GDM1 (cell line): ENCODE data around the gene AFF1.
"Not testable (repeated sequence)": the region's sequence is repeated elsewhere in the genome, so short reads cannot be mapped to it uniquely, and the experiment has no call there.

Experiments
- DNase-seq: peaks from one replicate; lab custom pipeline; 2025; lab: John Stamatoyannopoulos, UW

Gene AFF1

GRCh38 chr4:87037171-87037570 is 102.4 kb downstream of the AFF1 start:
- DNase-seq, result not testable (repeated sequence)

GRCh38 chr4:87037671-87038334 is 103.0 kb downstream of the AFF1 start:
- no peak for DNase-seq

- no peak for DNase-seq
Observed at GRCh38 chr4:87038837-87039615, 104.2 kb downstream of the AFF1 start.

GRCh38 chr4:87041141-87041540 is 106.3 kb downstream of the AFF1 start:
- DNase-seq, result no peak

- DNase-seq, result no peak
Observed at GRCh38 chr4:87042221-87042620, 107.4 kb downstream of the AFF1 start.

GRCh38 chr4:87042986-87043820 is 108.4 kb downstream of the AFF1 start:
- DNase-seq, result no peak

GRCh38 chr4:87044511-87045233 is 109.9 kb downstream of the AFF1 start:
- DNase-seq, result no peak

- no peak for DNase-seq
Observed at GRCh38 chr4:87045234-87045558, 110.4 kb downstream of the AFF1 start.

GRCh38 chr4:87045659-87046058 is 110.8 kb downstream of the AFF1 start:
- DNase-seq, result no peak

GRCh38 chr4:87046121-87046551 is 111.3 kb downstream of the AFF1 start:
- no peak for DNase-seq

- no peak for DNase-seq
Observed at GRCh38 chr4:87047281-87047798, 112.5 kb downstream of the AFF1 start.

- DNase-seq, result no peak
Observed at GRCh38 chr4:87049508-87049907, 114.7 kb downstream of the AFF1 start.

- DNase-seq, result no peak
Observed at GRCh38 chr4:87050596-87050995, 115.8 kb downstream of the AFF1 start.

- DNase-seq, result no peak
Observed at GRCh38 chr4:87051121-87051713, 116.4 kb downstream of the AFF1 start.

GRCh38 chr4:87052615-87053014 is 117.8 kb downstream of the AFF1 start:
- DNase-seq, result no peak

GRCh38 chr4:87053176-87053658 is 118.4 kb downstream of the AFF1 start:
- no peak for DNase-seq

GRCh38 chr4:87053802-87054767 is 119.3 kb downstream of the AFF1 start:
- no peak for DNase-seq

GRCh38 chr4:87054900-87055299 is 120.1 kb downstream of the AFF1 start:
- DNase-seq, result no peak

- no peak for DNase-seq
Observed at GRCh38 chr4:87055311-87055710, 120.5 kb downstream of the AFF1 start.

- DNase-seq, result no peak
Observed at GRCh38 chr4:87056881-87057280, 122.1 kb downstream of the AFF1 start.
